Measurements from ENCODE around the gene NUMA1.

DNA sequence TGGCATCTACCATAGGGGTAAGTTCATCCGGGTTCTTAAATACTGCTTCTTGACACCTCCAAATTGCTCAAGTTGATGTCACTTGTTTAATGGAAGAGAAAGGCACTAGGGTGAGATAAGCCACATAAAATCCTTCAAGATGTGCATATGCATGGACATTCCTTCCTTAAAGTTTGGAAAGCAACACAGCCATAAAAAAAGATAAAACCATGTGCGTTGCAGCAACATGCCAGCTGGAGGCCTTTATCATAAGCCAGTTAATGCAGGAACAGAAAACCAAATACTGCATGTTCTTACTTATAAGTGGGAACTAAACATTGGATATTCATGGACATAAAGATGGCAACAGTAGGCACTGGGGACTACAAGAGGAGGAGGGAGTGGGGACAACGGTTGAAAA lies 89.6 kb downstream of the NUMA1 start:
- TF ChIP-seq SIN3A (IDR thresholded peaks at IDR 0.05; ENCODE audit: borderline replicate concordance, insufficient read depth, low read length) (no peak), TAF1 (IDR thresholded peaks at IDR 0.05; ENCODE audit: borderline replicate concordance, insufficient read depth, low read length) (no peak), POLR2AphosphoS5 (IDR thresholded peaks at IDR 0.05; ENCODE audit: low read depth, low read length) (no peak), FOXP2 (optimal IDR thresholded peaks at IDR 0.05; ENCODE audit: borderline replicate concordance, extremely low read depth, extremely low read length, insufficient read depth) (no peak)
- TF ChIP-seq, protein P1, sequence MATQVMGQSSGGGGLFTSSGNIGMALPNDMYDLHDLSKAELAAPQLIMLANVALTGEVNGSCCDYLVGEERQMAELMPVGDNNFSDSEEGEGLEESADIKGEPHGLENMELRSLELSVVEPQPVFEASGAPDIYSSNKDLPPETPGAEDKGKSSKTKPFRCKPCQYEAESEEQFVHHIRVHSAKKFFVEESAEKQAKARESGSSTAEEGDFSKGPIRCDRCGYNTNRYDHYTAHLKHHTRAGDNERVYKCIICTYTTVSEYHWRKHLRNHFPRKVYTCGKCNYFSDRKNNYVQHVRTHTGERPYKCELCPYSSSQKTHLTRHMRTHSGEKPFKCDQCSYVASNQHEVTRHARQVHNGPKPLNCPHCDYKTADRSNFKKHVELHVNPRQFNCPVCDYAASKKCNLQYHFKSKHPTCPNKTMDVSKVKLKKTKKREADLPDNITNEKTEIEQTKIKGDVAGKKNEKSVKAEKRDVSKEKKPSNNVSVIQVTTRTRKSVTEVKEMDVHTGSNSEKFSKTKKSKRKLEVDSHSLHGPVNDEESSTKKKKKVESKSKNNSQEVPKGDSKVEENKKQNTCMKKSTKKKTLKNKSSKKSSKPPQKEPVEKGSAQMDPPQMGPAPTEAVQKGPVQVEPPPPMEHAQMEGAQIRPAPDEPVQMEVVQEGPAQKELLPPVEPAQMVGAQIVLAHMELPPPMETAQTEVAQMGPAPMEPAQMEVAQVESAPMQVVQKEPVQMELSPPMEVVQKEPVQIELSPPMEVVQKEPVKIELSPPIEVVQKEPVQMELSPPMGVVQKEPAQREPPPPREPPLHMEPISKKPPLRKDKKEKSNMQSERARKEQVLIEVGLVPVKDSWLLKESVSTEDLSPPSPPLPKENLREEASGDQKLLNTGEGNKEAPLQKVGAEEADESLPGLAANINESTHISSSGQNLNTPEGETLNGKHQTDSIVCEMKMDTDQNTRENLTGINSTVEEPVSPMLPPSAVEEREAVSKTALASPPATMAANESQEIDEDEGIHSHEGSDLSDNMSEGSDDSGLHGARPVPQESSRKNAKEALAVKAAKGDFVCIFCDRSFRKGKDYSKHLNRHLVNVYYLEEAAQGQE (IDR thresholded peaks at IDR 0.05; ENCODE audit: insufficient read depth in 1 of 2, low read depth in 2 of 2, low read length in 2 of 2): no peak
